ENCODE data around the gene HOXA13.

GRCh38 chr7:27213433-27214238, 13.7 kb upstream of the HOXA13 start:
- TF ChIP-seq CTCF (IDR thresholded peaks at IDR 0.05) (no peak), POLR2A (IDR thresholded peaks at IDR 0.05) (no peak)
